SK-N-SH (cell line): ENCODE data around the gene REG1A. TPM values are rescaled to one million over a fixed set of nuclear protein-coding genes. Genes with fewer than 3 reads are reported as not detected.

Source experiments
- CTCF ChIA-PET: fragments of 300-600, 350-600 bp; formaldehyde crosslinking; extraction: SDS; loops from one replicate; lab custom pipeline; 2021; lab: Yijun Ruan, JAX
- POLR2A ChIA-PET: fragments of 350-600 bp; sonication (Branson Sonifier 250); formaldehyde crosslinking; extraction: SDS; loops from one replicate; lab custom pipeline; 2020; ENCODE audit warnings: antibody characterized with exemption, inconsistent platforms; lab: Yijun Ruan, JAX
- DNase-seq: peaks from one replicate; pipeline ENCODE4 v3.0.0; 2012
- H2AFZ ChIP-seq: fragments of 200-600 bp; sonication (generic); 2 replicates; pipeline ENCODE4 v1.8.1; 2016; ENCODE audit warnings: antibody characterized with exemption, mild to moderate bottlenecking, low read depth
- H3F3A ChIP-seq: fragments of 200-600 bp; sonication (generic); replicated peaks from 2 replicates; pipeline ENCODE3; 2016; ENCODE audit warnings: antibody characterized with exemption, mild to moderate bottlenecking; ENCODE audit not compliant: insufficient read depth
- H3K27ac ChIP-seq, 2 experiments: fragments of 200-500 bp in 1 of 2; fragments of 200-600 bp in 1 of 2; sonication (Bioruptor generic) in 1 of 2; sonication (generic), shearing (Covaris generic) in 1 of 2; 2 replicates each; pipeline versions ENCODE4 v1.5.1 to v1.6.1; 2014 to 2016; ENCODE audit warnings: low read depth in 2 of 2, inconsistent platforms in 1 of 2, low read length in 1 of 2, mild to moderate bottlenecking in 1 of 2, mixed read lengths in 1 of 2
- H3K27me3 ChIP-seq: fragments of 200-600 bp; sonication (generic), shearing (Covaris generic); 2 replicates; pipeline ENCODE4 v1.6.1; 2016; ENCODE audit warnings: mixed run types; ENCODE audit not compliant: insufficient read depth
- H3K36me3 ChIP-seq, 2 experiments: fragments of 200-500 bp in 1 of 2; fragments of 200-600 bp in 1 of 2; sonication (Bioruptor generic) in 1 of 2; sonication (generic) in 1 of 2; replicated peaks in 1 of 2; 2 replicates each; pipeline versions ENCODE3 to v1.5.1; 2014 to 2016; ENCODE audit warnings: low read length in 1 of 2, mild to moderate bottlenecking in 1 of 2; ENCODE audit not compliant: insufficient read depth in 2 of 2, control insufficient read depth in 1 of 2
- H3K4me1 ChIP-seq, 2 experiments: fragments of 200-500 bp in 1 of 2; fragments of 200-600 bp in 1 of 2; sonication (Bioruptor generic) in 1 of 2; sonication (generic), shearing (Covaris generic) in 1 of 2; 2 replicates each; pipeline versions ENCODE4 v1.5.1 to v1.6.1; 2014 to 2016; ENCODE audit warnings: low read depth in 1 of 2, low read length in 1 of 2, mixed run types in 1 of 2; ENCODE audit not compliant: insufficient read depth in 2 of 2, control insufficient read depth in 1 of 2
- H3K4me2 ChIP-seq: fragments of 200-600 bp; sonication (generic), shearing (Covaris generic); 2 replicates; pipeline ENCODE4 v1.6.1; 2017; ENCODE audit warnings: mixed run types
- H3K4me3 ChIP-seq, 2 experiments: fragments of 200-500 bp in 1 of 2; fragments of 200-600 bp in 1 of 2; sonication (Bioruptor generic) in 1 of 2; sonication (generic), shearing (Covaris generic) in 1 of 2; 2 replicates each; pipeline versions ENCODE4 v1.5.1 to v1.8.1; 2014 to 2016; ENCODE audit warnings: low read depth in 2 of 2, inconsistent platforms in 1 of 2, low read length in 1 of 2, mild to moderate bottlenecking in 1 of 2, mixed read lengths in 1 of 2, moderate library complexity in 1 of 2
- H3K79me2 ChIP-seq: fragments of 200-600 bp; sonication (generic); 2 replicates; pipeline ENCODE4 v1.8.1; 2017; ENCODE audit warnings: mild to moderate bottlenecking; ENCODE audit not compliant: insufficient read depth
- H3K9ac ChIP-seq: fragments of 200-600 bp; sonication (generic); 2 replicates; pipeline ENCODE4 v1.6.1; 2017; ENCODE audit warnings: mixed run types
- H3K9me2 ChIP-seq: fragments of 200-600 bp; sonication (generic); 2 replicates; pipeline ENCODE4 v1.6.1; 2017; ENCODE audit warnings: mixed run types
- H3K9me3 ChIP-seq: fragments of 200-600 bp; sonication (generic); 2 replicates; pipeline ENCODE4 v1.6.1; 2017; ENCODE audit warnings: mixed run types, mild to moderate bottlenecking, moderate library complexity
- H4K20me1 ChIP-seq: fragments of 200-600 bp; sonication (generic); 2 replicates; pipeline ENCODE4 v1.6.1; 2017; ENCODE audit warnings: mild to moderate bottlenecking, mixed run types; ENCODE audit not compliant: insufficient read depth
- ELF1 ChIP-seq: IDR thresholded peaks from 2 replicates; pipeline ENCODE4 v1.4.0; 2012
- EP300 ChIP-seq, 2 experiments: IDR thresholded peaks; 2 replicates each; pipeline versions ENCODE4 v1.4.0 to v1.6.1; 2012; ENCODE audit warnings: borderline replicate concordance in 1 of 2, low read depth in 1 of 2, low read length in 1 of 2
- FOXJ3 ChIP-seq: sonication (generic); formaldehyde crosslinking; IDR thresholded peaks from 2 replicates; pipeline ENCODE4 v1.5.1; 2020; ENCODE audit warnings: mild to moderate bottlenecking, missing genetic modification reagents
- FOXM1 ChIP-seq: IDR thresholded peaks from 2 replicates; pipeline ENCODE4 v1.4.0; 2012; ENCODE audit warnings: low read depth, mild to moderate bottlenecking
- GABPA ChIP-seq: IDR thresholded peaks from 2 replicates; pipeline ENCODE4 v1.4.0; 2012; ENCODE audit warnings: low read depth, mild to moderate bottlenecking
- GATA2 ChIP-seq: sonication (generic); formaldehyde crosslinking; IDR thresholded peaks from 2 replicates; pipeline ENCODE4 v1.5.0; 2020; ENCODE audit warnings: mild to moderate bottlenecking, missing genetic modification reagents
- JUND ChIP-seq: IDR thresholded peaks from 2 replicates; pipeline ENCODE4 v1.4.0; 2012
- MEF2A ChIP-seq: IDR thresholded peaks from 2 replicates; pipeline ENCODE4 v1.4.0; 2012; ENCODE audit warnings: low read depth, borderline replicate concordance
- MXI1 ChIP-seq: IDR thresholded peaks from 2 replicates; pipeline ENCODE4 v1.6.1; 2012; ENCODE audit warnings: mild to moderate bottlenecking, low read depth, low read length, improper control_type of control experiment
- NFIC ChIP-seq: IDR thresholded peaks from 2 replicates; pipeline ENCODE4 v1.4.0; 2012; ENCODE audit warnings: borderline replicate concordance
- NRF1 ChIP-seq: IDR thresholded peaks from 2 replicates; pipeline ENCODE4 v1.6.1; 2012; ENCODE audit warnings: low read depth, mild to moderate bottlenecking, low read length
- RAD21 ChIP-seq: IDR thresholded peaks from 2 replicates; pipeline ENCODE4 v1.6.1; 2012; ENCODE audit warnings: mild to moderate bottlenecking, low read length
- RFX5 ChIP-seq: IDR thresholded peaks from 2 replicates; pipeline ENCODE4 v1.6.1; 2012; ENCODE audit warnings: mild to moderate bottlenecking, improper control_type of control experiment, low read length
- RXRA ChIP-seq: IDR thresholded peaks from 2 replicates; pipeline ENCODE4 v1.4.0; 2012; ENCODE audit warnings: low read depth, mild to moderate bottlenecking, borderline replicate concordance
- SMC3 ChIP-seq: IDR thresholded peaks from 2 replicates; pipeline ENCODE4 v1.6.1; 2012; ENCODE audit warnings: low read depth, low read length, improper control_type of control experiment
- TAF1 ChIP-seq: IDR thresholded peaks from 2 replicates; pipeline ENCODE4 v1.6.1; 2012; ENCODE audit warnings: low read depth, mild to moderate bottlenecking, low read length, moderate library complexity, borderline replicate concordance
- TCF12 ChIP-seq: IDR thresholded peaks from 2 replicates; pipeline ENCODE4 v1.4.0; 2012
- YY1 ChIP-seq: IDR thresholded peaks from 2 replicates; pipeline ENCODE4 v1.4.0; 2012; ENCODE audit warnings: low read depth, mild to moderate bottlenecking
- WGBS: methylation state at CpG from one replicate; pipeline ENCODE4 v1.1.6; 2017; ENCODE audit warnings: low lambda C conversion rate; 5-methylcytosine and 5-hydroxymethylcytosine counted together
- polyA plus RNA-seq, 3 experiments: library from polyadenylated mRNA; depleted of rRNA; stranded (reverse); fragments of >200 nt; gene quantifications; 2 replicates each; pipeline ENCODE4 v1.2.3, GENCODE V29; 2012
- TF ChIP-seq, protein P1 (sequence below): IDR thresholded peaks from 2 replicates; pipeline ENCODE4 v1.6.1; 2012; ENCODE audit warnings: mild to moderate bottlenecking, low read depth, low read length, moderate library complexity
- TF ChIP-seq, protein P2 (sequence below): IDR thresholded peaks from 2 replicates; pipeline ENCODE4 v1.4.0; 2012; ENCODE audit warnings: low read depth
- TF ChIP-seq, protein P3 (sequence below): fragments of 150-350 bp; IDR thresholded peaks from 2 replicates; pipeline ENCODE4 v1.6.1; 2016; ENCODE audit warnings: mild to moderate bottlenecking, low read depth, low read length
- TF ChIP-seq, protein P4 (sequence below): IDR thresholded peaks from 2 replicates; pipeline ENCODE4 v1.4.0; 2012; ENCODE audit warnings: low read depth, borderline replicate concordance

REG1A gene
- polyA plus RNA-seq, 1 of the 3 experiments (the other 2 are of a cell fraction): not detected

- Histone ChIP-seq H3K4me1 (no peaks in the 10 kb centered on the region), H3K9ac (no peak overlapping the region), H3K4me2 (no peak overlapping the region), H4K20me1 (no peaks in the 10 kb centered on the region), H3K27me3 (no peaks in the 10 kb centered on the region), H3K9me3 (no peaks in the 10 kb centered on the region), H3K36me3 (no peaks in the 10 kb centered on the region), H3K27ac (no peak overlapping the region), H3K79me2 (no peaks in the 10 kb centered on the region), H3F3A (no peaks in the 10 kb centered on the region), H3K4me3 (no peak overlapping the region), H2AFZ (no peak overlapping the region), H3K9me2 (no peaks in the 10 kb centered on the region)
- no peak for DNase-seq
- ChIA-PET CTCF (no interaction called here), POLR2A (no interaction called here)
- no peak for TF ChIP-seq RFX5
- TF ChIP-seq RAD21: peak; percentile 18; the same call in 1 of the 2 replicates
- TF ChIP-seq, protein P1, sequence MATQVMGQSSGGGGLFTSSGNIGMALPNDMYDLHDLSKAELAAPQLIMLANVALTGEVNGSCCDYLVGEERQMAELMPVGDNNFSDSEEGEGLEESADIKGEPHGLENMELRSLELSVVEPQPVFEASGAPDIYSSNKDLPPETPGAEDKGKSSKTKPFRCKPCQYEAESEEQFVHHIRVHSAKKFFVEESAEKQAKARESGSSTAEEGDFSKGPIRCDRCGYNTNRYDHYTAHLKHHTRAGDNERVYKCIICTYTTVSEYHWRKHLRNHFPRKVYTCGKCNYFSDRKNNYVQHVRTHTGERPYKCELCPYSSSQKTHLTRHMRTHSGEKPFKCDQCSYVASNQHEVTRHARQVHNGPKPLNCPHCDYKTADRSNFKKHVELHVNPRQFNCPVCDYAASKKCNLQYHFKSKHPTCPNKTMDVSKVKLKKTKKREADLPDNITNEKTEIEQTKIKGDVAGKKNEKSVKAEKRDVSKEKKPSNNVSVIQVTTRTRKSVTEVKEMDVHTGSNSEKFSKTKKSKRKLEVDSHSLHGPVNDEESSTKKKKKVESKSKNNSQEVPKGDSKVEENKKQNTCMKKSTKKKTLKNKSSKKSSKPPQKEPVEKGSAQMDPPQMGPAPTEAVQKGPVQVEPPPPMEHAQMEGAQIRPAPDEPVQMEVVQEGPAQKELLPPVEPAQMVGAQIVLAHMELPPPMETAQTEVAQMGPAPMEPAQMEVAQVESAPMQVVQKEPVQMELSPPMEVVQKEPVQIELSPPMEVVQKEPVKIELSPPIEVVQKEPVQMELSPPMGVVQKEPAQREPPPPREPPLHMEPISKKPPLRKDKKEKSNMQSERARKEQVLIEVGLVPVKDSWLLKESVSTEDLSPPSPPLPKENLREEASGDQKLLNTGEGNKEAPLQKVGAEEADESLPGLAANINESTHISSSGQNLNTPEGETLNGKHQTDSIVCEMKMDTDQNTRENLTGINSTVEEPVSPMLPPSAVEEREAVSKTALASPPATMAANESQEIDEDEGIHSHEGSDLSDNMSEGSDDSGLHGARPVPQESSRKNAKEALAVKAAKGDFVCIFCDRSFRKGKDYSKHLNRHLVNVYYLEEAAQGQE: no peak
- TF ChIP-seq NRF1: no peak
- no peak for TF ChIP-seq EP300 (IDR thresholded peaks at IDR 0.05; ENCODE audit: borderline replicate concordance in 1 of 2, low read depth in 1 of 2, low read length in 1 of 2)
- TF ChIP-seq YY1: no peak
- WGBS: 25% methylated on average over 4 of the region's 4 CpGs
These were observed 11.4 kb downstream of the REG1A start for GRCh38 chr2:79131687-79132086.

- no peaks in the 10 kb centered on the region for H3K9me2 ChIP-seq
- H3K27ac ChIP-seq: no peak overlapping the region
- no peaks in the 10 kb centered on the region for H4K20me1 ChIP-seq
- no peak overlapping the region for H3K9ac ChIP-seq
- no peaks in the 10 kb centered on the region for H3K36me3 ChIP-seq
- no peak overlapping the region for H2AFZ ChIP-seq
- no peaks in the 10 kb centered on the region for H3F3A ChIP-seq
- no peaks in the 10 kb centered on the region for H3K4me1 ChIP-seq
- WGBS: 14% methylated on average over 3 of the region's 3 CpGs
- DNase-seq: no peak
- H3K27me3 ChIP-seq: no peaks in the 10 kb centered on the region
- H3K4me2 ChIP-seq: no peak overlapping the region
- ChIA-PET POLR2A (no interaction called here), CTCF (no interaction called here)
- H3K4me3 ChIP-seq: no peak overlapping the region
- H3K9me3 ChIP-seq: no peaks in the 10 kb centered on the region
- H3K79me2 ChIP-seq: no peaks in the 10 kb centered on the region
- TF ChIP-seq NRF1: no peak
- TF ChIP-seq RXRA: no peak
- no peak for TF ChIP-seq MEF2A
- no peak for TF ChIP-seq FOXJ3
- TF ChIP-seq GABPA: no peak
- no peak for TF ChIP-seq NFIC
- no peak for TF ChIP-seq TCF12
- TF ChIP-seq, protein P2, sequence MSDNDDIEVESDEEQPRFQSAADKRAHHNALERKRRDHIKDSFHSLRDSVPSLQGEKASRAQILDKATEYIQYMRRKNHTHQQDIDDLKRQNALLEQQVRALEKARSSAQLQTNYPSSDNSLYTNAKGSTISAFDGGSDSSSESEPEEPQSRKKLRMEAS: no peak
- TF ChIP-seq FOXM1: no peak
- no peak for TF ChIP-seq GATA2
- TF ChIP-seq JUND: no peak
- TF ChIP-seq RFX5: no peak
- no peak for TF ChIP-seq MXI1
- no peak for TF ChIP-seq TAF1
- no peak for TF ChIP-seq YY1
- TF ChIP-seq SMC3: no peak
- TF ChIP-seq, protein P3, sequence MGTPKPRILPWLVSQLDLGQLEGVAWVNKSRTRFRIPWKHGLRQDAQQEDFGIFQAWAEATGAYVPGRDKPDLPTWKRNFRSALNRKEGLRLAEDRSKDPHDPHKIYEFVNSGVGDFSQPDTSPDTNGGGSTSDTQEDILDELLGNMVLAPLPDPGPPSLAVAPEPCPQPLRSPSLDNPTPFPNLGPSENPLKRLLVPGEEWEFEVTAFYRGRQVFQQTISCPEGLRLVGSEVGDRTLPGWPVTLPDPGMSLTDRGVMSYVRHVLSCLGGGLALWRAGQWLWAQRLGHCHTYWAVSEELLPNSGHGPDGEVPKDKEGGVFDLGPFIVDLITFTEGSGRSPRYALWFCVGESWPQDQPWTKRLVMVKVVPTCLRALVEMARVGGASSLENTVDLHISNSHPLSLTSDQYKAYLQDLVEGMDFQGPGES: no peak
- TF ChIP-seq, protein P4, sequence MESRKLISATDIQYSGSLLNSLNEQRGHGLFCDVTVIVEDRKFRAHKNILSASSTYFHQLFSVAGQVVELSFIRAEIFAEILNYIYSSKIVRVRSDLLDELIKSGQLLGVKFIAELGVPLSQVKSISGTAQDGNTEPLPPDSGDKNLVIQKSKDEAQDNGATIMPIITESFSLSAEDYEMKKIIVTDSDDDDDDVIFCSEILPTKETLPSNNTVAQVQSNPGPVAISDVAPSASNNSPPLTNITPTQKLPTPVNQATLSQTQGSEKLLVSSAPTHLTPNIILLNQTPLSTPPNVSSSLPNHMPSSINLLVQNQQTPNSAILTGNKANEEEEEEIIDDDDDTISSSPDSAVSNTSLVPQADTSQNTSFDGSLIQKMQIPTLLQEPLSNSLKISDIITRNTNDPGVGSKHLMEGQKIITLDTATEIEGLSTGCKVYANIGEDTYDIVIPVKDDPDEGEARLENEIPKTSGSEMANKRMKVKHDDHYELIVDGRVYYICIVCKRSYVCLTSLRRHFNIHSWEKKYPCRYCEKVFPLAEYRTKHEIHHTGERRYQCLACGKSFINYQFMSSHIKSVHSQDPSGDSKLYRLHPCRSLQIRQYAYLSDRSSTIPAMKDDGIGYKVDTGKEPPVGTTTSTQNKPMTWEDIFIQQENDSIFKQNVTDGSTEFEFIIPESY: no peak
- TF ChIP-seq ELF1: no peak
These were observed 18.1 kb downstream of the REG1A start for GRCh38 chr2:79138385-79138784.
